ENCODE measurements around the gene WDR48. TPM values are rescaled to one million over a fixed set of nuclear protein-coding genes. Genes with fewer than 3 reads are reported as not detected.

Gene WDR48
- total and polyA plus RNA-seq, 9 of the 15 experiments (the other 6 are each of a cell fraction or from before 2014, with no cell fraction given): 26.6 to 70.6 (median 48.0) TPM

DNA sequence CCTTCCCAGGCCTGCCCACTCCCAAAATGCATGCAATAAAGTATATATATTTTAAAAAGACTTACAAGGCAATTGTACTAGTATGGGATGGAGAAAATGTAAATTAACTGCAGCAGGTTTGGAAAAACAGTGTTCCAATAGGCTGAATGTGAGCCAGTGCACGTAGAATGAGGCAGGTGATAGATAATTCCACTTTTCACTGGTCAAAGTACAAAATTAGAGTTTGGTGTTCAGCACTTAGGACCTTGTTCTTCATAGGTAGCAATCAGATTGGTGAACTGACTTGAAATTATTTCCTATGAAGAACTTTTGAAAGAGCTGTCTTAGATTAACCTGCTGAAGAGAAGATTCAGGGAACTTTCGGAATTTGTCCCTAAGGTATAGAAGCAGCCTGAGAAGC is 1.9 kb downstream of the WDR48 start:
- POLR2A ChIA-PET: interaction anchor here (0.5 kb wide), 1 partner anchor 29 kb away, joined by 3 read pairs; no protein-coding TSS in a partner anchor
- ATAC-seq (no peak), FAIRE-seq (no peak), DNase-seq (ENCODE audit: extremely low read depth in 1 of 4, low spot score in 3 of 4) (no peak)
- Histone ChIP-seq H4K20me1 (replicated peaks; ENCODE audit: control insufficient read depth, insufficient read depth, low read length) (no peaks in the 10 kb centered on the region), H3K79me2 (ENCODE audit: control insufficient read depth, insufficient read depth, low read length) (peaks cover 54% of the 10 kb centered on the region), H3K4me2 (ENCODE audit: insufficient read depth, low read length) (no peak overlapping the region), H3K4me1 (replicated peaks in 1 of 2; ENCODE audit: control insufficient read depth in 2 of 2, insufficient read depth in 2 of 2, low read length in 2 of 2) (peaks cover 5 to 9% of the 10 kb centered on the region in 2 experiments; a peak in 4 of 5 replicates), H3K9me1 (ENCODE audit: control insufficient read depth, insufficient read depth, low read length) (no peaks in the 10 kb centered on the region), H3K4me3 (no peak overlapping the region), H2AFZ (ENCODE audit: low read depth, low read length) (no peak overlapping the region), H3K9ac (ENCODE audit: insufficient read depth in 1 of 2, low read depth in 2 of 2, low read length in 2 of 2) (no peak overlapping the region), H3K36me3 (ENCODE audit: control insufficient read depth, insufficient read depth, low read length) (no peaks in the 10 kb centered on the region), H3K9me3 (replicated peaks; ENCODE audit: control insufficient read depth, insufficient read depth, low read depth, low read length) (peaks cover 3% of the 10 kb centered on the region; the same call in 1 of the 2 replicates), H3K27me3 (ENCODE audit: control insufficient read depth in 2 of 2, insufficient read depth in 2 of 2, low read length in 2 of 2) (no peaks in the 10 kb centered on the region), H3K27ac (ENCODE audit: extremely low read depth, low read depth, low read length) (no peak overlapping the region)
- TF ChIP-seq ZNF431 (CRISPR knock-in tag; IDR thresholded peaks at IDR 0.05): no peak
- BruUV-seq (replicated peaks): no TSS peak
- CTCF ChIA-PET (ENCODE audit: low intra/inter-chr PET ratio): no interaction called here
- intact Hi-C loops (cut with micrococcal nuclease) (no loop called here), in situ Hi-C loops (cut with MboI) (no loop called here)
- 75% methylated on average over 2 of the region's 2 CpGs for WGBS (ENCODE audit: insufficient coverage, low coverage, missing lambda C conversion rate)

DNA sequence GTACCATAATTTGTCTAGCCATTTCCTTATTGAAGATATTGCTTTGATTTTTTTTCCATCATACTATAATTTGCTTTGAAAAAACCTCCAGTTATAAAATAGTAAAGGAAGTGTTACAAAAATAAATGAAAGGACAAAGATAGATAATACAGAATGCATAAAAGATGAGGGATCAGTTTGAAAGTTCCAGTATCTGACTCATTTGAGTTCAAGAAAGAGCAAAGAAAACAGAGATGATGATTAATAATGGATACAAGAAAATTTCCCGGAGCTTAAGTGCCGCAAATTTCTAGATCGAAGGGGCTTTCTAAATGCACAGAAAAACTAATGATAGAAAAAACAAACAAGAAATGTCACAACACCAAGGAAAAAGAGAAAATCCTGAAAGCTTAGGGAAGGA is 4.3 kb downstream of the WDR48 start:
- no peaks in the 10 kb centered on the region for H3K27me3 ChIP-seq (ENCODE audit: control insufficient read depth in 2 of 2, insufficient read depth in 2 of 2, low read length in 2 of 2)
- H3K9me1 ChIP-seq (ENCODE audit: control insufficient read depth, insufficient read depth, low read length): no peaks in the 10 kb centered on the region
- H4K20me1 ChIP-seq (replicated peaks; ENCODE audit: control insufficient read depth, insufficient read depth, low read length): no peaks in the 10 kb centered on the region
- BruUV-seq (replicated peaks): no TSS peak
- H3K9me3 ChIP-seq (replicated peaks; ENCODE audit: control insufficient read depth, insufficient read depth, low read depth, low read length): peaks cover 3% of the 10 kb centered on the region; the same call in 1 of the 2 replicates
- no peak overlapping the region for H3K4me3 ChIP-seq
- H3K4me2 ChIP-seq (ENCODE audit: insufficient read depth, low read length): no peak overlapping the region
- H3K36me3 ChIP-seq (ENCODE audit: control insufficient read depth, insufficient read depth, low read length): no peaks in the 10 kb centered on the region
- no peak overlapping the region for H2AFZ ChIP-seq (ENCODE audit: low read depth, low read length)
- H3K4me1 ChIP-seq (replicated peaks in 1 of 2; ENCODE audit: control insufficient read depth in 2 of 2, insufficient read depth in 2 of 2, low read length in 2 of 2): peaks cover 5 to 9% of the 10 kb centered on the region in 2 experiments; a peak in 4 of 5 replicates
- intact Hi-C loops (cut with micrococcal nuclease): no loop called here
- no peak for DNase-seq (ENCODE audit: extremely low read depth in 1 of 4, low spot score in 3 of 4)
- no peak overlapping the region for H3K27ac ChIP-seq (ENCODE audit: extremely low read depth, low read depth, low read length)
- CTCF ChIA-PET (ENCODE audit: low intra/inter-chr PET ratio): no interaction called here
- H3K9ac ChIP-seq (ENCODE audit: insufficient read depth in 1 of 2, low read depth in 2 of 2, low read length in 2 of 2): no peak overlapping the region
- WGBS (ENCODE audit: insufficient coverage, low coverage, missing lambda C conversion rate): 93% methylated on average over 3 of the region's 3 CpGs
- H3K79me2 ChIP-seq (ENCODE audit: control insufficient read depth, insufficient read depth, low read length): peaks cover 61% of the 10 kb centered on the region
- POLR2A ChIA-PET: no interaction called here
- in situ Hi-C loops (cut with MboI): no loop called here
- no peak for FAIRE-seq
- ATAC-seq: no peak
- TF ChIP-seq, protein P1, sequence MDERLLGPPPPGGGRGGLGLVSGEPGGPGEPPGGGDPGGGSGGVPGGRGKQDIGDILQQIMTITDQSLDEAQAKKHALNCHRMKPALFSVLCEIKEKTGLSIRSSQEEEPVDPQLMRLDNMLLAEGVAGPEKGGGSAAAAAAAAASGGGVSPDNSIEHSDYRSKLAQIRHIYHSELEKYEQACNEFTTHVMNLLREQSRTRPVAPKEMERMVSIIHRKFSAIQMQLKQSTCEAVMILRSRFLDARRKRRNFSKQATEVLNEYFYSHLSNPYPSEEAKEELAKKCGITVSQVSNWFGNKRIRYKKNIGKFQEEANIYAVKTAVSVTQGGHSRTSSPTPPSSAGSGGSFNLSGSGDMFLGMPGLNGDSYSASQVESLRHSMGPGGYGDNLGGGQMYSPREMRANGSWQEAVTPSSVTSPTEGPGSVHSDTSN (CRISPR knock-in tag; IDR thresholded peaks at IDR 0.05; ENCODE audit: low read depth): no peak
- TF ChIP-seq, protein P1 (tag; conservative IDR thresholded peaks at IDR 0.05; ENCODE audit: low read depth): no peak
- no peak for TF ChIP-seq ZBTB8A (IDR thresholded peaks at IDR 0.05; ENCODE audit: partially characterized antibody)
- no peak for TF ChIP-seq RUNX1 (IDR thresholded peaks at IDR 0.05; ENCODE audit: low read depth)
- TF ChIP-seq SAP30 (IDR thresholded peaks at IDR 0.05; ENCODE audit: borderline replicate concordance, insufficient read depth, low read depth, low read length, poor library complexity, severe bottlenecking): no peak
- TF ChIP-seq, protein P2, sequence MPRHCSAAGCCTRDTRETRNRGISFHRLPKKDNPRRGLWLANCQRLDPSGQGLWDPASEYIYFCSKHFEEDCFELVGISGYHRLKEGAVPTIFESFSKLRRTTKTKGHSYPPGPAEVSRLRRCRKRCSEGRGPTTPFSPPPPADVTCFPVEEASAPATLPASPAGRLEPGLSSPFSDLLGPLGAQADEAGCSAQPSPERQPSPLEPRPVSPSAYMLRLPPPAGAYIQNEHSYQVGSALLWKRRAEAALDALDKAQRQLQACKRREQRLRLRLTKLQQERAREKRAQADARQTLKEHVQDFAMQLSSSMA (CRISPR knock-in tag; IDR thresholded peaks at IDR 0.05): no peak
- no peak for TF ChIP-seq MTF1 (CRISPR knock-in tag; IDR thresholded peaks at IDR 0.05; ENCODE audit: borderline replicate concordance)
